Measurements from ENCODE around the gene WDR86. TPM values are rescaled to one million over a fixed set of nuclear protein-coding genes. Genes with fewer than 3 reads are reported as not detected.

WDR86 gene
- total RNA-seq, 1 experiment from 2014 or later = 7.7 TPM

GRCh38 chr7:151451626-151452571 is 42.1 kb upstream of the WDR86 start:
- Histone ChIP-seq H3K4me2 (no peak overlapping the region), H3F3A (ENCODE audit: insufficient read depth, low read depth) (no peaks in the 10 kb centered on the region), H3K9me3 (ENCODE audit: insufficient read depth, low read depth) (no peaks in the 10 kb centered on the region), H4K20me1 (ENCODE audit: insufficient read depth) (no peaks in the 10 kb centered on the region), H2AFZ (no peak overlapping the region), H3K27me3 (ENCODE audit: insufficient read depth, low read depth) (no peaks in the 10 kb centered on the region), H3K36me3 (ENCODE audit: low read depth) (no peaks in the 10 kb centered on the region), H3K4me1 (replicated peaks; ENCODE audit: insufficient read depth) (no peaks in the 10 kb centered on the region), H3K9me2 (ENCODE audit: insufficient read depth) (no peaks in the 10 kb centered on the region), H3K27ac (no peak overlapping the region), H3K79me2 (ENCODE audit: low read depth) (no peaks in the 10 kb centered on the region), H3K4me3 (no peak overlapping the region)
- ChIA-PET POLR2A (ENCODE audit: unreplicated experiment) (no interaction called here), CTCF (interaction anchor here (0.7 kb wide), 1 partner anchor 24 kb away, joined by 12 read pairs; no protein-coding TSS in a partner anchor)
- intact Hi-C loops (cut with micrococcal nuclease; ENCODE audit: unreplicated experiment) = no loop called here
- no peak for DNase-seq
- TF ChIP-seq CTCF (conservative IDR thresholded peaks at IDR 0.05) (no peak), EZH2 (IDR thresholded peaks at IDR 0.05; ENCODE audit: low read depth) (no peak)
- BruUV-seq (replicated peaks) = no TSS peak

- no peak overlapping the region for H3K27ac ChIP-seq
- H3K4me3 ChIP-seq = no peak overlapping the region
- no peaks in the 10 kb centered on the region for H3K4me1 ChIP-seq (replicated peaks; ENCODE audit: insufficient read depth)
- DNase-seq = no peak
- no peak overlapping the region for H2AFZ ChIP-seq
- BruUV-seq (replicated peaks) = no TSS peak
- no peaks in the 10 kb centered on the region for H3K79me2 ChIP-seq (ENCODE audit: low read depth)
- H4K20me1 ChIP-seq (ENCODE audit: insufficient read depth) = no peaks in the 10 kb centered on the region
- H3K9me3 ChIP-seq (ENCODE audit: insufficient read depth, low read depth) = no peaks in the 10 kb centered on the region
- no peaks in the 10 kb centered on the region for H3K36me3 ChIP-seq (ENCODE audit: low read depth)
- no peak for TF ChIP-seq CTCF (conservative IDR thresholded peaks at IDR 0.05)
- TF ChIP-seq EZH2 (IDR thresholded peaks at IDR 0.05; ENCODE audit: low read depth) = no peak
- CTCF ChIA-PET = interaction anchor here (0.6 kb wide), 1 partner anchor 121 kb away, joined by 3 read pairs; no protein-coding TSS in a partner anchor
- intact Hi-C loops (cut with micrococcal nuclease; ENCODE audit: unreplicated experiment) = no loop called here
- H3K4me2 ChIP-seq = no peak overlapping the region
- H3F3A ChIP-seq (ENCODE audit: insufficient read depth, low read depth) = no peaks in the 10 kb centered on the region
- no peaks in the 10 kb centered on the region for H3K9me2 ChIP-seq (ENCODE audit: insufficient read depth)
- H3K27me3 ChIP-seq (ENCODE audit: insufficient read depth, low read depth) = no peaks in the 10 kb centered on the region
- POLR2A ChIA-PET (ENCODE audit: unreplicated experiment) = no interaction called here
Observed at GRCh38 chr7:151451156-151451555, 41.3 kb upstream of the WDR86 start.

GRCh38 chr7:151449990-151450389 is 40.2 kb upstream of the WDR86 start:
- no peak for DNase-seq
- TF ChIP-seq EZH2 (IDR thresholded peaks at IDR 0.05; ENCODE audit: low read depth) = no peak
- no peak for TF ChIP-seq CTCF (conservative IDR thresholded peaks at IDR 0.05)
- Histone ChIP-seq H3K79me2 (ENCODE audit: low read depth) (no peaks in the 10 kb centered on the region), H3K9me3 (ENCODE audit: insufficient read depth, low read depth) (no peaks in the 10 kb centered on the region), H3K9me2 (ENCODE audit: insufficient read depth) (no peaks in the 10 kb centered on the region), H3K36me3 (ENCODE audit: low read depth) (no peaks in the 10 kb centered on the region), H4K20me1 (ENCODE audit: insufficient read depth) (no peaks in the 10 kb centered on the region), H3K27me3 (ENCODE audit: insufficient read depth, low read depth) (no peaks in the 10 kb centered on the region), H3K4me2 (no peak overlapping the region), H3F3A (ENCODE audit: insufficient read depth, low read depth) (no peaks in the 10 kb centered on the region), H3K4me3 (no peak overlapping the region), H3K4me1 (replicated peaks; ENCODE audit: insufficient read depth) (no peaks in the 10 kb centered on the region), H3K27ac (no peak overlapping the region), H2AFZ (no peak overlapping the region)
- POLR2A ChIA-PET (ENCODE audit: unreplicated experiment) = interaction anchor here (0.6 kb wide), 1 partner anchor 1128 kb away, joined by 5 read pairs; no protein-coding TSS in a partner anchor
- intact Hi-C loops (cut with micrococcal nuclease; ENCODE audit: unreplicated experiment) = loop anchor here (5.0 kb wide), 1 partner anchor 307 kb away; no protein-coding TSS in a partner anchor
- BruUV-seq (replicated peaks) = no TSS peak
- CTCF ChIA-PET = interaction anchor here (0.7 to 2.6 kb wide), 2 partner anchors 82 to 302 kb away, joined by 3 to 16 read pairs; no protein-coding TSS in a partner anchor
